Heart right ventricle (tissue), 16 donors: ENCODE results near the gene PALD1. TPM values are rescaled to one million over a fixed set of nuclear protein-coding genes. Genes with fewer than 3 reads are reported as not detected.

ENCODE experiments used
- ATAC-seq, 8 donors: fragments of 200-7000 bp; cut with Tn5 transposase; one replicate each; pipeline ENCODE4 v1.9.1; 2020; ENCODE audit warnings: mild to moderate bottlenecking in 8 of 8, moderate library complexity in 8 of 8, moderate number of reproducible peaks in 1 of 8
- DNase-seq, 2 donors: peaks; one replicate each; pipeline ENCODE4 v3.0.0-alpha.2; 2020
- H3K27ac ChIP-seq, 10 donors: fragments of 200-600 bp; sonication (generic) in 2 of 10; one replicate each; pipeline versions ENCODE4 v1.5.0 to v1.8.0; 2020 to 2022; ENCODE audit warnings: mild to moderate bottlenecking in 3 of 10
- H3K27me3 ChIP-seq, 7 donors: fragments of 200-600 bp; one replicate each; pipeline ENCODE4 v1.8.0; 2021 to 2022; ENCODE audit warnings: mild to moderate bottlenecking in 2 of 7
- H3K36me3 ChIP-seq, 9 donors: fragments of 200-600 bp; sonication (generic) in 1 of 9; one replicate each; pipeline versions ENCODE4 v1.5.0 to v1.8.0; 2020 to 2022; ENCODE audit warnings: mild to moderate bottlenecking in 2 of 9
- H3K4me1 ChIP-seq, 9 donors: fragments of 200-600 bp; sonication (generic) in 1 of 9; one replicate each; pipeline versions ENCODE4 v1.5.0 to v1.8.0; 2020 to 2022; ENCODE audit warnings: mild to moderate bottlenecking in 4 of 9
- H3K4me3 ChIP-seq, 10 donors: fragments of 200-600 bp; sonication (generic) in 2 of 10; one replicate each; pipeline versions ENCODE4 v1.5.0 to v1.8.0; 2020 to 2022; ENCODE audit warnings: mild to moderate bottlenecking in 7 of 10, moderate library complexity in 2 of 10
- H3K9me3 ChIP-seq, 11 donors: fragments of 200-600 bp in 10 of 11; sonication (generic) in 2 of 11; one replicate each; pipeline versions ENCODE4 v1.5.0 to v1.8.0; 2013 to 2022; ENCODE audit warnings: mild to moderate bottlenecking in 2 of 11, control low read depth in 1 of 11, moderate library complexity in 1 of 11
- CTCF ChIP-seq, 9 donors: fragments of 200-600 bp; sonication (generic) in 2 of 9; IDR thresholded peaks; one replicate each; pipeline versions ENCODE4 v1.5.0 to v1.8.0; 2021 to 2022; ENCODE audit warnings: antibody characterized with exemption in 9 of 9, mild to moderate bottlenecking in 5 of 9, moderate library complexity in 1 of 9
- WGBS, 2 donors: extraction: QIAGEN DNeasy Blood & Tissue Kit; methylation state at CpG; one replicate each; pipeline ENCODE4 v1.1.7; 2013; ENCODE audit warnings: inconsistent platforms in 1 of 2; 5-methylcytosine and 5-hydroxymethylcytosine counted together
- intact Hi-C, 10 donors: fragments of 100-400 bp; cut with DNase I; formaldehyde crosslinking; loops; one replicate each; pipeline versions ENCODE4 v1.11.1 to v1.14.2; 2022
- polyA plus RNA-seq, 2 donors: library from polyadenylated mRNA; stranded (reverse); fragments of 200-250 nt; gene quantifications; one replicate each; pipeline ENCODE4 v1.2.3, GENCODE V29; 2013
- total RNA-seq, 10 donors: library from RNA; stranded (reverse); fragmentation: NEBNext Ultra II Directional in 3 of 10; extraction: Animal tissue kit (Norgen Biotek cat#: 25700) in 3 of 10; gene quantifications; one replicate each; pipeline versions ENCODE4 v1.2.1 to v1.2.4, GENCODE V29; 2021 to 2023
- donor health status: Arrhythmogenic right ventricular cardiomyopathy.
- donor health status: ischemic (EF 13 %, LVEDD 7.1; RV severe dilation, severe dysfunction).
- donor health status: healthy with polysubstance abuse.
- donor health status: DM: no; HTN: yes; CAD: no.
- donor health status: DM: no; HTN: no; CAD: no.
- donor health status: ischemic (EF 25% LVEDD 6.9; RV normal size, moderate dysfunction).
- donor health status: ischemic (EF 25% LVEDD 5.7; RV mildly dilated, moderate dysfunction).
- donor health status: healthy.
- donor health status: DM: yes; HTN: yes; CAD: no.
- donor health status: Ischemic cardiomyopathy.
- donor health status: ischemic (EF 35%, LVEDD 5.7; RV mildly dilated, moderate dysfunction).
- donor health status: nonischemic (EF 11% LVEDD 7.7; RV severe dilation, severe dysfunction).
- donor health status: DM: yes; HTN: yes; CAD: no.
- donor health status: PGD.
- donor health status: ischemic (EF 29% LVEDD 5.4; RV normal size, mild dysfunction).
- donor health status: nonischemic (EF 23%, LVEDD 6.1; RV moderate dilation, normal function).

The PALD1 gene
- total and polyA plus RNA-seq, 12 donors, result 4.1 to 10.3 (median 5.9) TPM

DNA sequence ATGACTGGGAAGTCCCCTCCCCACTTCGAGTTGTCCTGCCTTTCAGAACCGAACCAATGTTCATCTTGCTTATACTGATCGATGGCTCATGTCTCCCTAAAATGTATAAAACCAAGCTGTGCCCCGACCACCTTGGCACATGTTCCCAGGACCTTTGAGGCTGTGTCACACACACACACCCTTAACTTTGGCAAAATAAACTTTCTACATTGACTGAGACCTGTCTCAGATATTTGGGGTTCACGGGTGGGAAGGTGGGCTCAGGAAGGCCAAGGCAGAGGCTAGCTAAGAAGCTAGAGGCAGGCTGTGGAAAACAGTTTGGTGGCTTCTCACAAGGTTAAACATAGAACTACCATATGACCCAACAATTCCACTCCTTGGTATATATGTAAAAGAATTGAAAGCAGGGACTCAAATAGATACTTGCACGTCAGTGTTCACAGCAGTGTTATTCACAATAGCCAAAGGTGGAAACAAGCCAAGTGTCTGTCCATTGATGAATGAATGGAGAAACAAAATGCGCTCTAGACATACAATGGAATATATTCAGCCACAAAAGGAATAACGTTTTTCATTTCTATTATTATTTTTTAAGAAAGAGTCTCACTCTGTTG, 108.6 kb downstream of the PALD1 start:
- H3K4me1 ChIP-seq, result peaks cover 2 to 69% (median 55%) of the 10 kb centered on the region in 9 donors
- intact Hi-C loops, result no loop called here
- no peaks in the 10 kb centered on the region for H3K9me3 ChIP-seq
- H3K27me3 ChIP-seq, result no peaks in the 10 kb centered on the region
- H3K36me3 ChIP-seq, result no peaks in the 10 kb centered on the region
- no peak overlapping the region for H3K4me3 ChIP-seq
- ATAC-seq (no peak), DNase-seq (no peak)
- no peak for TF ChIP-seq CTCF (IDR thresholded peaks at IDR 0.05)
- no peak overlapping the region for H3K27ac ChIP-seq
- WGBS, 2 donors, result 82 to 85% methylated on average over 8 of the region's 8 CpGs

DNA sequence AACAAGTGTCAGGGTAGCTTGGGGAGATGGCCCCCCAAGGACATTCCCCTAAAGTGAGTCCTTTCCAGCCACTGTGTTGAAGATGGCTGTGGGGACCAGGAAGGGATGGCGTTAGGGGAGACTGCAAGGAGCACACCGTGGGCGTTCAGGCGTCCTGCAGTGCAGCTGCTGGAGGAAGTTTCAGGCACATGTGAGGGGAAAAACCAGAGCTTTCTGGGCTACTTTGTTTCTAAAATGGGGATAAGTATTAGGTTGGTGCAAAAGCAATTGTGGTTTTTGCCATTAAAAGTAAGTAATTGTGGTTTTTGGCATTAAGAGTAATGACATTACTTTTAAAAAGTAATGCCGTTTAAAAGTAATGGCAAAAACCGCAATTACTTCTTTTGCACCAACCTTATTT, 109.7 kb downstream of the PALD1 start:
- intact Hi-C loops, result no loop called here
- DNase-seq (no peak), ATAC-seq (no peak)
- Histone ChIP-seq H3K9me3 (no peaks in the 10 kb centered on the region), H3K36me3 (no peaks in the 10 kb centered on the region), H3K27me3 (no peaks in the 10 kb centered on the region), H3K4me1 (peaks cover 2 to 65% (median 55%) of the 10 kb centered on the region in 9 donors), H3K4me3 (no peak overlapping the region), H3K27ac (peak overlapping the region in 5 of 10 donors; percentile 61 to 89 (median 78))
- no peak for TF ChIP-seq CTCF (IDR thresholded peaks at IDR 0.05)
- WGBS, 2 donors, result 64 to 73% methylated on average over 6 of the region's 6 CpGs

- Histone ChIP-seq H3K4me3 (no peak overlapping the region), H3K27me3 (no peaks in the 10 kb centered on the region), H3K4me1 (peaks cover 2 to 58% (median 51%) of the 10 kb centered on the region in 9 donors), H3K36me3 (no peaks in the 10 kb centered on the region), H3K9me3 (no peaks in the 10 kb centered on the region), H3K27ac (peak overlapping the region; percentile 19 to 89 (median 76))
- DNase-seq, result no peak
- intact Hi-C loops, result no loop called here
- peak in 6 of 8 donors; percentile 32 to 80 (median 60) for ATAC-seq
- TF ChIP-seq CTCF (IDR thresholded peaks at IDR 0.05), result no peak
- WGBS, 2 donors, result 62 to 63% methylated on average over 10 of the region's 10 CpGs
Observed at GRCh38 chr10:70588859-70589570, 110.4 kb downstream of the PALD1 start.

DNA sequence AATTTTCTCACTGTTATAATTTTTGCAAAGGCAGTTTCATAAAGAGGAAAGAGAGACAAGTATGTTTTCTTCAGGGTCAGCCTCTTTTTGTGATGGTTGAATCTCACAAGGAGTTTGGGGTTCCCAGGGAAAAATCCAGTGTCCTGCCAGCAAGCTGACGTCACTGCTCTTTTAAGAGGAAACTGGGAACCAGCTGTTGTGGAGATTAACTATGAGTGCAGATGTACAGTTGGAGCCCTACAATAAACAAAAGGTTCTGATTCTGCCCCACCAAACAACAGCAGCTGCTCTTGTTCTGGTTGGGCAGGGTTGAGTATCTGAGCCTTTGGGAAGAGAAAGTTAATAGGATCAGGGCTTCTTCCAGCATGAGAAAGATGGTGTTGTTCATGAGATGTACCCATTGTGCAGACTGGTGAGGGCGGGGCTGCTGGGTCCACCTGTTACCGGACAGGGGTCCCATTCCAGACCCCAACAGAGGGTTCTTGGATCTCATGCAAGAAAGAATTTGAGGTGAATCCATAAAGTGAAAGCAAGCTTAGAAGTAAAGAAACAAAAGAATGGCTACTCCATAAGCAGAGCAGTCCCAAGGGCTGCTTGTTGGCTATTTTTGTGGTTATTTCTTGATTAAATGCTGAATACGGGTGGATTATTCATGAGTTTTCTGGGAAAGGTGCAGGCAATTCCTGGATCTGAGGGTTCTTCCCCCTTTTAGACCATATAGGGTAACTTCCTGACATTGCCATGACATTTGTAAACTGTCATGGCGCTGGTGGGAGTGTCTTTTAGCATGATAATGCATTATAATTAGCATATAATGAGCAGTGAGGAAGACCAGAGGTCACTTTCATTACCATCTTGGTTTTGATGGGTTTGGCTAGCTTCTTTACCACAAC, 111.4 kb downstream of the PALD1 start:
- intact Hi-C loops, result no loop called here
- no peak for TF ChIP-seq CTCF (IDR thresholded peaks at IDR 0.05)
- H3K36me3 ChIP-seq, result no peaks in the 10 kb centered on the region
- H3K27ac ChIP-seq, result peak overlapping the region; percentile 33 to 89 (median 76)
- H3K4me1 ChIP-seq, result peaks cover 2 to 48% (median 41%) of the 10 kb centered on the region in 9 donors
- DNase-seq (peak in 1 of 2 donors; percentile 80), ATAC-seq (peak; percentile 47 to 87 (median 80))
- 63 to 73% methylated on average over 5 of the region's 5 CpGs for WGBS, 2 donors
- no peak overlapping the region for H3K4me3 ChIP-seq
- H3K27me3 ChIP-seq, result no peaks in the 10 kb centered on the region
- no peaks in the 10 kb centered on the region for H3K9me3 ChIP-seq
